Activated T-cell treated with anti-CD3 and anti-CD28 coated beads, Interleukin-2, amount 50 U/mL, for 4 hours (primary cell): Measurements from ENCODE around the gene LAX1. TPM values are rescaled to one million over a fixed set of nuclear protein-coding genes. Genes with fewer than 3 reads are reported as not detected.

Experiments
- ATAC-seq, 2 donors: fragments of 200-7000 bp; cut with Tn5 transposase; one replicate each; pipeline ENCODE4 v1.10.0; 2021
- DNase-seq: peaks from one replicate; pipeline ENCODE4 v3.0.0-alpha.2; 2020
- H3K27me3 Mint-ChIP-seq: one replicate; pipeline ENCODE4 v1.8.0; 2021; ENCODE audit warnings: low read depth, mixed read lengths
- H3K36me3 Mint-ChIP-seq: one replicate; pipeline ENCODE4 v1.8.0; 2022; ENCODE audit warnings: mixed read lengths; ENCODE audit not compliant: insufficient read depth
- H3K4me1 Mint-ChIP-seq: one replicate; pipeline ENCODE4 v1.8.0; 2021; ENCODE audit warnings: low read depth, mixed read lengths
- H3K4me3 Mint-ChIP-seq: one replicate; pipeline ENCODE4 v1.8.0; 2021; ENCODE audit warnings: mild to moderate bottlenecking, moderate library complexity, mixed read lengths
- H3K9me3 Mint-ChIP-seq: one replicate; pipeline ENCODE4 v1.8.0; 2021; ENCODE audit warnings: mixed read lengths
- total RNA-seq, 3 donors: library from RNA; stranded (reverse); gene quantifications; one replicate each; pipeline ENCODE4 v1.2.1, GENCODE V29; 2021

LAX1 gene
- total RNA-seq, 3 donors from 2014 or later, result 20.4 to 22.7 (median 22.4) TPM

- H3K4me3 Mint-ChIP-seq, result no peak overlapping the region
- ATAC-seq, result no peak
- H3K36me3 Mint-ChIP-seq, result peaks cover 40% of the 10 kb centered on the region
- H3K27me3 Mint-ChIP-seq, result no peaks in the 10 kb centered on the region
- no peak for DNase-seq
- H3K4me1 Mint-ChIP-seq, result peaks cover 30% of the 10 kb centered on the region
- no peaks in the 10 kb centered on the region for H3K9me3 Mint-ChIP-seq
Observed at GRCh38 chr1:203818399-203818798, 53.4 kb downstream of the LAX1 start.

- peaks cover 45% of the 10 kb centered on the region for H3K36me3 Mint-ChIP-seq
- no peak overlapping the region for H3K4me3 Mint-ChIP-seq
- ATAC-seq (no peak), DNase-seq (no peak)
- no peaks in the 10 kb centered on the region for H3K9me3 Mint-ChIP-seq
- H3K27me3 Mint-ChIP-seq, result no peaks in the 10 kb centered on the region
- H3K4me1 Mint-ChIP-seq, result peaks cover 30% of the 10 kb centered on the region
Observed at GRCh38 chr1:203823306-203823705, 58.3 kb downstream of the LAX1 start.

Other genes with a start within 250 kb of the LAX1 start
- gene ATP2B4, start 138.4 kb upstream of the LAX1 start, total RNA-seq, result 10 to 100 TPM in 2 of 3 donors, 1 to 10 TPM in 1; 6.1 to 17.0 (median 12.1) TPM
- gene ZBED6, start 30.4 kb downstream of the LAX1 start, total RNA-seq, result 10 to 100 TPM; 10.3 to 11.0 (median 10.8) TPM
- 10 to 100 TPM; 55.2 to 65.7 (median 64.0) TPM for gene ZC3H11A, start 30.4 kb downstream of the LAX1 start, total RNA-seq
- gene SNRPE, start 96.4 kb downstream of the LAX1 start, total RNA-seq, result 100 to 1,000 TPM; 377 to 427 (median 395) TPM